HuH-7.5 (cell line): ENCODE measurements around the gene BOLA3.
"Not testable (repeated sequence)": the region's sequence is repeated elsewhere in the genome, so short reads cannot be mapped to it uniquely, and the experiment has no call there.

ENCODE experiments used
- DNase-seq: peaks from one replicate; pipeline ENCODE4 v3.0.0; 2011; ENCODE audit warnings: low spot score

The BOLA3 gene

GRCh38 chr2:74101574-74102300, 46.0 kb downstream of the BOLA3 start:
- DNase-seq: no peak

- no peak for DNase-seq
Observed at GRCh38 chr2:74100254-74101216, 47.2 kb downstream of the BOLA3 start.

- DNase-seq: no peak
Observed at GRCh38 chr2:74099835-74100234, 47.9 kb downstream of the BOLA3 start.

GRCh38 chr2:74099271-74099670, 48.4 kb downstream of the BOLA3 start:
- no peak for DNase-seq

DNA sequence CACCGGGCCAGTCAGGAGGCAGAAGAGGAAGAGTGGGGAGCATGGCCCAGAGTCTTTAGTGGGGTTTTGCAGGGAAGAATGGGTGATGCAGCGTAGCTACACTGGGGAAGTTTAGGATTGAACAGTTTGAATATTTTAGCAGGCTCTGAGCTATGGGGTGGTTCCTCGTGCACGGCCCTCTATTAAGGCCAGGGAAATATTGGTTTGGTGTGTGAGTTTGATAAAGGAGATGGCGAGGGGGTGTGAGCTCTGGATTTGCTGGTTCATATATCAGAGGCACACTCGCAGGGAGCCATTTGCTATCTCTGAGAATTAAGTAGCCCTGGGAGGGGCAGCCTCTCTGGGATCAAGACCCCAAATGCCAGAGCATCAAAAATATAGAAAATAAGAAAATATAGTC, 50.1 kb downstream of the BOLA3 start:
- no peak for DNase-seq

DNA sequence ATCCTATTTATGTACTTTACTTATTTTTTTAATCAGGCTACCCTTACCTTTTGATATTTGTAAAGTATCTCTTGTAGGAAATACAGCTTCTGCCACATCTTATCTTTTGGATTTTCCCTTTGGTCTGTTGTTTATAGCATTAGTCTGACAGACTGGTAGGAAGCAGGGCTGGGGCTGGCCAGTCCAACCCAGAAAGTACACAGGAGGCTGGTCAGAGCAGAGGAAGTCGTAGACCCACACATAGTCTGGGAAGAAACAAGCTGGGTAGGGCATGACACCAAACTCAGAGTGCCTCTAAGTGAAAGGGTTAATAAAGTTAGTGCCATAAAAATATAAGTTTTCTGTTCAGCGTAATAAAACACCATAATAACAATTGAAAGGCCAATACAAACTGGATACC, 51.7 kb downstream of the BOLA3 start:
- no peak for DNase-seq

DNA sequence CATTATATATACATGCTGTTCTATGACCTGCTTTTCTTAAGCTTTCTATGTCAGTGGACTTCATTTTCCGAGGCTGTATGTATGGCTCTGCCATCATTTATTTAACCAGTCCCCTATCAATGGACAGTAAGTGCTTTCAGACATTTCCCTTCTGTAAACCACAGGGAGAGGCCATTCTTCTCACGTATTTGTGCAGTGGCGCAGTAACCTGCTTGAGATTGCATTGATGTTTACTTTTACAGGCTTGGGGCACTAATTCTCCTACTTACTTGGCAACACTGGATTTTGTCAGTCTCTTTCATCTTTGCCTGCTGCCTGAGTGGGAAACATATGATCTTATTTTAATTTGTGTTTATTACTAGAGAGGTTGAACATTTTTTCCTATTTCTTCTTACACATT, 52.1 kb downstream of the BOLA3 start:
- no peak for DNase-seq

- no peak for DNase-seq
Observed at GRCh38 chr2:74094291-74094690, 53.4 kb downstream of the BOLA3 start.

DNA sequence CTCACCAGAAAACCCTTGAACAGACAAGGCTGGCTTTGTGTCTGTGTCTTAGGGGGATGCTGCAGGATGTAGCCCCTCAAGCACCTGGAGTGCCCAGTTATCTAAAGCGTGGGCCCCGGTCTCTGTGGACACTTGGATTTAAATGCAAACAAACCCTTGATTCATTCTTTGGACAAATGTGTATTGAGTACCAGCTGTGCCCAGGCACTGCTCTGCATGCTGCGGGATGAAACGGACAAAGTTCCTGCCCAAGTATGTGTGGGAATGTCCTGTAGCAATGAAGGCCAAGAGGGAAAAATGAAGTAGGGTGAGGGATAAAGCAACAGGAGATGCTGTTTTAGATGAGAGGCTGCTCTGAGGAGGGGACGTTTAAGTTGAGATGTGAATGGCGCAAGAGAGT, 53.9 kb downstream of the BOLA3 start:
- DNase-seq: no peak

DNA sequence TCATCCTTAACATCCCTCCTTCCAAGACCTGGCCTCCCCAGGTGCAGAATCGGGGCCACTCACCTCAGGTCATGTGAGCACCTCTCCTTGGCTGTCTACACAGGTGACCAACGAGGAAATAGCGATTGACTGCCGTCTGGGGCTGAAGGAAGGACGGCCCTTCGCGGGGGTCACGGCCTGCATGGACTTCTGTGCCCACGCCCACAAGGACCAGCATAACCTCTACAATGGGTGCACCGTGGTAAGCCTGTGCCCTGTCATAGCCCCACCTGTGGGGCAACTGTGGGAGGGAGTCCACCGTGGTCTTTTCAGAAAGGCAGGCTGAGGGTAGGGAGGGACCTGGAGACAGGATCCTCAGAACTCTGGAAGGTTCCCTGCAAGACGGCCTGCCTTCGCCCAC, 54.3 kb downstream of the BOLA3 start:
- DNase-seq: no peak

DNA sequence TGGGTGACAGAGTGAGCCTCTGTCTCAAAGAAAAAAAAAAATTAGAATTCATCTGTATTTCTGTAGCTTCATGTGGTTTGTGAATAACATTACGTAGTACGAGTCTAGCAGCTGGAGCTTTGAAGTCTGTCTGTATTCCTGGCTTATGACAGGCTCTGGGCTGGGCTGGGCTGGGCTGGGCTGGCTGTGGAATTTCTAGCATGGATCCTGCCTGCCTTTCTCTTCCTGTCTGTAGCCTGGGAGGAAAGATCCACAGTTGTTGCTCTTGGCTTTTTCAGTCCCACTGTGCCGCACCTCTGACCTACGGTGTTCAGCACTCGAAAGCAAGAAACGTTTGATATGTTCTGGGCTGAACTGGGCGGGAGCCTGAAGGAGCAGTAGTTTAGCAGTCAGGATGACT, 55.4 kb downstream of the BOLA3 start:
- no peak for DNase-seq

DNA sequence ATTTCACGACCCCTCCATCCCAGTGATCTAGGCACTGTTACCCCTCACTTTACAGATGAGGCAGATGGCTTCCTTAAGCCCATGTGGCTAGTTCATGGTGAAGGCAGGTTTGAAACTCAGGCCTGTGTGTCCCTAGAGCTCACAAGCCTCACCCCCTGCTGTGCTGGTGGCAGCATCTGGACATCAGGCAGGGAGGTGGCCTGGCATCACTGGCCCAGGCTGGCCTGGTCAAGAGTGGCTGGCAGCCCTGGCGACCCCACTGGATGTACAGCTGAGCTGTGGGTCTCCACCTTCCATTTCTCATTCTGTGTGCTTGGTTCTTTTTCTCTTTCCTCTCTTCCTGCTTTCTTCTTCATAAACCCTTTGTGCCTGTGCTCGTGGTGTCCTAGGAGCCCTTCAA, 56.3 kb downstream of the BOLA3 start:
- no peak for DNase-seq

- no peak for DNase-seq
Observed at GRCh38 chr2:74089816-74090745, 57.6 kb downstream of the BOLA3 start.

DNA sequence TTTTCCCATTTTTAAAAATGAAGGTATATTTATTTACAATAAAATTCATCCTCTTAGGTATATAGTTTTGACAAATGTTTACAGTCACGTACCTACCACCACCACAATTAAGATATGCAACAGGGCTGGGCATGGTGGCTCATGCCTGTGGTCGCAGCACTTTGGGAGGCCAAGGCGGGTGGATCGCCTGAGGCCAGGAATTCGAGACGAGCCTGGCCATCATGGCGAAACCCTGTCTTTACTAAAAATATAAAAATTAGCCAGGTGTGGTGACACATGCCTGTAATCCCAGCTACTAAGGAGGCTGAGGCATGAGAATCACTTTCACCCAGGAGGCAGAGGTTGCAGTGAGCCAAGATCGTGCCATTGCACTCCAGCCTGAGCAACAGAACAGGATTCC, 59.0 kb downstream of the BOLA3 start:
- DNase-seq: not testable (repeated sequence)

DNA sequence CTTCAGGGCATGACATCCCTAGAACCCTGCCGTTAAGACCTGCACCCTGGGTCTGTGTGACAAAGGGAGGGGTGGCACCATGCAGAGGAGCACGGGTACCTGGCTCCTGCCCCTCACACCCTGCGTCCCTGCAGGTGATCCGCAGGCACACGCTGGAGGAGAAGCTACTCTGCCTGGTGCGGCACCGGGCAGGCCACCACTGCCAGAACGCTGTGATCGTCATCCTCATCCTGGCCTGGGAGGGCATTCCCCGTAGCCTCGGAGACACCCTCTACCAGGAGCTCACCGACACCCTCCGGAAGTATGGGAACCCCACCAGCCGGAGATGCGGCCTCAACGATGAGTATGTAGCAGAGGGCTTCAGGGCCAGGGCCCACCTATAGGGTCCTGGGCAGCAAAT, 60.0 kb downstream of the BOLA3 start:
- no peak for DNase-seq

GRCh38 chr2:74086021-74086420, 61.7 kb downstream of the BOLA3 start:
- DNase-seq: no peak
